ENCODE measurements around the gene LARP7.
"Not testable (repeated sequence)": the region's sequence is repeated elsewhere in the genome, so short reads cannot be mapped to it uniquely, and the experiment has no call there.

Gene LARP7

DNA sequence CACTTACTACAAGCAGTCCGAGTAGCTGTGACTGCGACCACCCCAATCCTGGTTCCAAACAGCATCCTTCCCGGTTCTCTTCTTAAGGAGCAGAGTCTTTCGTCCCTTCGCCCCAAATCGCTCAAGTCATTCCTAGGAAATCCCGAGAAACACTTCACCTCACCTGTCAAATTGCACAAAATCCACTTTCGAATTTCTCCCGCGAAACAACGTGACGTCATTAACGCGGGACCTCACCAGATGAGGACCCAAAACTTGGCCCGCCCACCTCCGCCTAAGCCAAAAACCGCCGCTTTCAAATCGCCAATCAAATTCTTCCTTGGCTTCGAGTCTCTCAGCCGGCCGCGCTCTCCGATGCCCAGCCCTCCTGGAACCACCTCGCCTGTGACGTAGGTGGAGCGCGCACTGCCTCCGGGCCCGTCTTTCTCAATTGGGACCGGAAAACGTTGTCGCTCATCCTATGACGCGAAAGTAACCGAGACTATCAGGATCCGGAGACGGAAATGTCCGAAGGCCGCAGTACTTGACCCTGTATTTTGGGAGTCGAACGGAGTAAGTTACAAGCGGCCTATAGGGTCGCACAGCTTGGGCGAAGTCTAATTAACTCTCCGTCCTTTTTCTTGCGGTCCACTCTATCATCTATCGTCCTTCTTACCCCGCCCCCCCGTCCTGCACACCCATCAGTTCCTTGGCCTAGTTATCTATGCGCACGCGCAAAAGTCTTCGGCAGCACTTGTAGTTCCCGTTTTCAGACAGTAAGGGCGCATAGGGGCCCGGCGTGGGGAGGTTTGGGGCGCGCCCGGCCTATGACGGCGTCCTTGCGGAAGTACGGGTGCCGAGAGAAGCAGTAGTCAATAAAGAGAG, at the start of gene LARP7, which contains the start of gene ZGRF1:
Gene LARP7 (plus strand): TSS at position 456 of the 864 bp plus-strand sequence. CDS start 7,527 bp downstream, outside the sequence.
Gene ZGRF1 (minus strand): TSS at position 222 of the 864 bp plus-strand sequence. CDS start 3,733 bp downstream, outside the sequence.
- DNase-seq (ENCODE audit: low read depth in 2 of 2): peak; percentile 92 to 93

DNA sequence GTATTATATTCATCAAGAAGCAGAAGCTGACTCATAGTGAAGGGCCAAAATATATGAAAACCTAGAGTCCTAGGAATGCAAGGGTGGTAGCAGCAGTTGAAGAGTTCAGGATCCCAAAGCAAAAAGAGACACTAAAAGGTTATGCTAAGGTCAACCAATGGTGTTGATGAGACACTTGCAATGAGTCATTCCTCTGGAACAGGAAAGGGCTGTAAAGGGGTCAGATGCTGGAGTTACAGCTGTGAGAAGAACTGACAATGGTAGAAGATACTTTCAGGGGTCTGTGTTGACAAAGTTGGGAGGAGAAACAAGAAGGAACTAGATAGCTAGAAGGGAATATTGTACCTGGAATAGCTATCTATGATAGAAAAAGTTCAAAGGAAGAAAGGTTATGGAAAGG, 47.7 kb upstream of the LARP7 start:
- DNase-seq (ENCODE audit: low read depth in 2 of 2): no peak

DNA sequence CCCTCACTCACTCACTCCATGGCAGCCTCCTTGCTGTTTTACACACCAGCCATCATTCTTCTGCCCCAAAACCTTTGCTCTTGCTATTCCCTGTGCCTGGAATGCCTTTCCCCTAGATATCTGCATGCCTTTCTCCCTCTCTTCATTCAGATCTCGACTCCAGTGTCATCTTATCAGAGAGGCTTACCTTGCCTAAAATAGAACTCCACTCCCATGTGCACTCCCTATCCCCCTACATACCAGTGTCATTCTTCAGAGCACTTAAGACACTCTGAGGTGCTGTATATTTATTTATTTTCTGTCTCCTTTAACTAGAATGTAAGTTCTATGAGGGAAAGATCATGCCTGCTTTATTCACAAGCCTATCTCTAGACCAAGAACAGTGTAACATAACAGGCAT, 45.4 kb upstream of the LARP7 start:
- no peak for DNase-seq (ENCODE audit: low read depth in 2 of 2)

DNA sequence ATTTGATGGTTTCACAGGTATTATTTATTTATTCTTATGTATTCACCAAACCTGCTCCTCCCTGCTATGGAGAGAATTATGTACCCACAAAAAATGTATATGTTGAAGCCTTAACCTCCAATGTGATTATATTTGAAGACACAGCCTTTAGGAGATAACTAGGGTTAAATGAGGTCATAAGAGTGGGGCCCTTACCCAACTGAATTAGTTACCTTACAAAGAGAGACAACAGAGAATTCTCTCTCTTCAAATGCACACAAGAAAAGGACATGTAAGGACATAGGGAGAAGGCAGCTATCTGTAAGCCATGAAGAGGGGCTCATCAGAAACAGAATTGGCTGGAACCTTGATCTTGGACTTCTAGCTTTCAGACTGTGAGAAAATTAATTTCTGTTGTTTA, 44.2 kb upstream of the LARP7 start:
- no peak for DNase-seq (ENCODE audit: low read depth in 2 of 2)

DNA sequence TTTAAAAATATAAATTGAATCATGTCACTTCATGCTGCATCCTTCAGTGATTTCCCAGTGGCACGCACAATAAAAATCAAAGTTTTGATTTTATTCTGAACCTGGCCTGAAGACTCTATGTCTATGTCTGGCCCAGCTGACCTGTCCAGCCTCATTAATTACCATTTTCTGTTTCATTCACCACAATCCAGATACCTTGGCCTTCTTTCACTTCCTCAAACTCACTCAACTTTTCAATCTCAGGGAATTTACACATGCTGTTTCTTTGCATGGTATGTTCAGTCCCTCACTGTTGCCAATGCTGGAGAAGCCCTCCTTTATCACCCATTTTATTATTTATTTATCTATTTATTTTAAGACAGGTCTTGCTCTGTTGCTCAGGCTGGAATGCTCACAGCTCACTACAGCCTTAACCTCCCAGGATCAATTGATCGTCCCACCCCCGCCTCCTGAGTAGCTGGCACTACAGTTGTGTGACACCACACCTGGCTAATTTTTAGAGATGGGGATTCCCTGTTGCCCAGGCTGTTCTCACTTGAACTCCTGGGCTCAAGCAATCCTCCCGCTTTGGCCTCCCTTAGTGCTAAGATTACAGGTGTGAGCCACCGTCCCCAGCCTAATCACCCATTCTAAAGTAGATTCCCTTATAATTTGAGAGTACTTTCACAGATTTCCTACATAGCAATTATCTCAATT, 43.4 kb upstream of the LARP7 start:
- DNase-seq (ENCODE audit: low read depth in 2 of 2): no peak

DNA sequence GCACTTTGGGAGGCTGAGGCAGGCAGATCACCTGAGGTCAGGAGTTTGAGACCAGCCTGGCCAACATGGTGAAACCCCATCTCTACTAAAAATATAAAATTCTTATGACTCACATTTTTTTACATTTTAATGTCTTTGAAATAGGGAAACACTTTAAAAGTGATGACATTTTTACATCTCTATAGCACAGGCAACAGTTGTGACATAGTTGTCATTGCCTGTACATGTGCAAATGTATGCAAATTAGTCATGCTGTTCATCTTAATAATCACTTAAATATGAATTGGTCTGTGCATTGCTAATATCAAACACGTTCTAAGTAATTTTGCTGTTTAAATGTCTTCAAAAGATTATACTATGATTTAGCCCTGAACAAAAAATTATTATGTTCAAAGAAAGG, 42.0 kb upstream of the LARP7 start:
- no peak for DNase-seq (ENCODE audit: low read depth in 2 of 2)

DNA sequence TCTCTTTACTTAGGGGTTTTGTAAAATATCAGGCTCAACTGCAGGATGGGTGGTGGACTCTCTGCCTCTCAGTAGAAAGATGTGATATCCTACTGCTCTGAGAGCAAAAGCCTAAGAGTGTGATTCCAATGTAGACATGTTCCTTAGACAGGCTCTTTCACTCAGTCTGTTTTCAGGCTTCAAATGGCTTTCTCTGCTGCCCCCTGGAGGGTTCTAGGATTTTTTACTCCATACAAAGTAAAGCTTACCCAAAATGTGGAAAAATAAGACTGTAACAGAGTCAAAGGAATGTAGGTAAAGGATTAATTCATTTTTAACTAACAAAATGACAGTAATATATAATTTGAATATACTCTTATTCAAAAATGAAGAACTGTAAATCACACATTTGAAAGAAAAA, 32.4 kb upstream of the LARP7 start:
- no peak for DNase-seq (ENCODE audit: low read depth in 2 of 2)

DNA sequence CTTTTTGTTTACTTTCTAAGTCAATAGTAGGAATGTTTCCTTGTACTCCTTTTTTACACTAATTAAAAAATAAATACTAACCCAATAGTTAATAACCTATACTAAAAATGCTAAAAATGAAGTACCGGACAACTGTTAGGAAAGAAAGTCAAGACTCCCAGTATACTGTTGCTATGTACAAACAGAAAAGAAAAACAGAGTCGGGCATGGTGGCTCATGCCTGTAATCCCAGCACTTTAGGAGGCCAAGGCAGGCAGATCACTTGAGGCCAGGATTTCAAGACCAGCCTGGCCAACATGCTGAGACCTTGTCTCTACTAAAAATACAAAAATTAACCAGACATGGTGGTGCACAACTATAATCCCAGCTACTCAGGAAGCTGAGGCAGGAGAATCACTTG, 24.1 kb upstream of the LARP7 start:
- not testable (repeated sequence) for DNase-seq (ENCODE audit: low read depth in 2 of 2)

DNA sequence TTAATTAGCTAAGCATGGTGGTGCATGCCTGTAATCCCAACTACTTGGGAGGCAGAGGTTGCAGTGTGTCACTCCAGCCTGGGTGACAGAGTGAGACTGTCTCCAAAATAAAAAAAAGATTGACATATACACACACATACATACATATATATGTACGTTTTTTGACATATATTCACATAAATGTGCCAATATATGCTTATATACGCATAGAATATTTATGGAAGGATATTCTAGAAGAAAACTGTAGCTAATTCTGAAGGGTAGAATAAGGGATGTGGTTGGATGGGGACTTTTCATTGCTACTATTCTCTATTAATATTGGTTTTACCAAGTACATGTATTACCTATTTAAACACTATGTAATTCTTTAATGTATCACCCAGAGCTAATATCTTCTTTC, 20.0 kb upstream of the LARP7 start:
- no peak for DNase-seq (ENCODE audit: low read depth in 2 of 2)

DNA sequence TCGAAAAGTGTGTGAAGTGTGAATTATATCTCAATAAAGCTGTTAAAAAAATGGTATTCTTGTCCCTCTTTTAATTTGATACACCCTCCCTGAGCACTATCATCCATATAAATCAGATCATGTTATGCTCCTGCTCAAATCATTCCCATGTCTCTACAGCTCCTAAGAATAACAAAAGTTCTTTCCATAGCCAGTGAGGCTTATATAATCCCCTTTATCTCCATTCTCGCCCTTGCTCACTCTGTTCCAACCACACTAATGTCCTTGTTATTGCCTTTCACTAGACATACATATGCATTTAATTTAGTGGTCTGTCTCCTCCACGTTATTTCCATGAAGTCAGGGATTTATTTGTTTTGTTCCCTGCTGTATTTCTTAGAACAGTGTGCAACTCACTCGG, 10.7 kb upstream of the LARP7 start:
- no peak for DNase-seq (ENCODE audit: low read depth in 2 of 2)

DNA sequence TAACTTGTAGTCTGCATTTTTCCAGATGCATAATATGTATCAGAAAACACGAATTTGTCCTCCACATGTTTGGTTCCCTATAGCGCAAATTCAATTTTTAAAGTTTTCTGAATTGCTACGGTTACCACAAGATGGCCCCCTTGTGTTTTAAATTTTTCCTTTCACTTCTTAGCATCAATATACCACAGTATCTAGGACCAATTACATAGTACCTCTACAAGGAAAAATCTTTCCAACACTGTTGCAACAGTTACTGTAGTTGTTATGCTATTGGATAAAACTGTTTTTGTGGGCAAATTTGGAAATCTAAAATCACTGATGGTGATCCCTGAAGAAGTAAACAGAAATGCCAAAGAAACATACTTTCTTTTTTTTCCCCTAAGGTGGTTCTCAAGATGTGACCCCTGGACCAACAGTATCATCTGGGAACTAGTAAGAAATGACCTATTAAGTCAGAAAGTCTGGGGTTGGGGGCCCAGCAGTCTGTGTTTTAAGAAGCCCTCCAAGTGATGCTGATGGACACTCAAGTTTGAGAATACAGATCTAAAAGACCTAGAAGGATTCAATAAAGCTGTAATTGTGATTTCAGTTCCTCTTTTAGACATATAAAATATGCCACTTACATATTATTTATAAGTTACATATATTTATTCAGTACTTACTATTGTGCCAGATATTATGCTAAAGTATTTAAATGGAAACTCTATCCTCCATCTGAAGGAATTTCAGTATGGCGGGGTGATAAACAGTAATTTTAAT, 3.3 kb upstream of the LARP7 start:
- no peak for DNase-seq (ENCODE audit: low read depth in 2 of 2)

DNA sequence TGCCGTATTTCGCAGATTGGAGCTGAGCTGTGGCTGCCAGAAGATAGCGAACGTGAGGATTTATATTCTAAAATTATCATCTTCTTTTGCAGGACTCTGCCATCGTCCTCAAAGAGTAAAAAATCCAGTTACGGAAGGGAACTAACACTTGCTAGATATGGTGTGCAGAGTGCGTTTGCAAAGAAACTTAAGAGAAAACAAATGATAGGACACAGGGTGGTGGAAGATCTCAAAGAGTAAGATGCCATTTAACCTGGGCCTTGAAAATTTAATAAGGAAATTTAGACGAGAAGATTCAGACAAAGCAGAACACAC, 566 bp downstream of the LARP7 start:
- DNase-seq (ENCODE audit: low read depth in 2 of 2): no peak

DNA sequence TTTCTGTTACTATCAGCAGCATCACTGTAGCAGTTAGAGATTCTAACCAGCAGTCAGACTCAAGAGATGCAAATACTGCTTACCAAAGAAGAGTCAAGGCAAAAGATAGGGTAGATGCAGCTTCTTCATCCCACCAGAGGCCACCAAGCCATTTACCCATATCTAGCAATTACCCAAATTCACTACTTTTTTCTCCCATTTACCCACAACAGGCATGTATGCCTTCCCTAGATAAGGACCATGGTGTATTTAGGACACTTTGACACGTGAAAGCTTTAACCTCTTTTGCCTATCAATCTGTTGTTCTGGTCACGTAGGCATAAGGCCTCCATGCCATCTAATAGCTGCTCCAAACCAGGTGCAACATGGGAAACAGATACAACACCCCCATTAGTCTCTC, 5.6 kb downstream of the LARP7 start:
- DNase-seq (ENCODE audit: low read depth in 2 of 2): no peak

DNA sequence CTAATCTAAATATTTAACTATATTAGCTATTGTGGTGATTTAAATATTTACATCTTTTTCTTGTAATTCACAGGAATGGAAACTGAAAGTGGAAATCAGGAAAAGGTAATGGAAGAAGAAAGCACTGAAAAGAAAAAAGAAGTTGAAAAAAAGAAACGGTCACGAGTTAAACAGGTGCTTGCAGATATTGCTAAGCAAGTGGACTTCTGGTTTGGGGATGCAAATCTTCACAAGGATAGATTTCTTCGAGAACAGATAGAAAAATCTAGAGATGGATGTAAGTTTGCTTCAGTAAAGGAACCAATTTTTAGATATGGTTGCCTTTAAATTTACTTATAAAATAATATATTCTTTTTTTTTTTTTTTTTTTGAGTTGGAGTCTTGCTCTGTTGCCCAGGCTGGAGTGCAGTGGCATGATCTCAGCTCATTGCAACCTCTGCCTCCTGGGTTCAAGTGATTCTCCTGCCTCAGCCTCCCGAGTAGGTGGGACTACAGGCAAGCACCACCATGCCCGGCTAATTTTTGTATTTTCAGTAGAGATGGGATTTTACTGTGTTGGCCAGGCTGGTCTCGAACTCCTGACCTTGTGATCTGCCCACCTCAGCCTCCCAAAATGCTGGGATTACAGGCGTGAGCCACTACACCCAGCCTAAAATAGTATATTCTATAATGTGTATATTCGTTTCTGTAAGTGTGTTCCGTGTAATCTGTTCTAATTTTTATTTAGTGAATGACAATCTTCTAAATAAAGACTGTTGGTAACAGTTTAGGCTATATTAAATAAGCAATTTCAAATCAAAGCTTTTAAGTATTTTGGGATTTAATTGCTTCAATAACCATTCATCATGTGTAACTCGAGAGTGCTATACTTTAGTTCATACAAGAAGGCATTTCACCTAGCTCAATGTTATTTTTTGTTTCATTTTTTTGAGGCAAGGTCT, 7.9 kb downstream of the LARP7 start:
- not testable (repeated sequence) for DNase-seq (ENCODE audit: low read depth in 2 of 2)

DNA sequence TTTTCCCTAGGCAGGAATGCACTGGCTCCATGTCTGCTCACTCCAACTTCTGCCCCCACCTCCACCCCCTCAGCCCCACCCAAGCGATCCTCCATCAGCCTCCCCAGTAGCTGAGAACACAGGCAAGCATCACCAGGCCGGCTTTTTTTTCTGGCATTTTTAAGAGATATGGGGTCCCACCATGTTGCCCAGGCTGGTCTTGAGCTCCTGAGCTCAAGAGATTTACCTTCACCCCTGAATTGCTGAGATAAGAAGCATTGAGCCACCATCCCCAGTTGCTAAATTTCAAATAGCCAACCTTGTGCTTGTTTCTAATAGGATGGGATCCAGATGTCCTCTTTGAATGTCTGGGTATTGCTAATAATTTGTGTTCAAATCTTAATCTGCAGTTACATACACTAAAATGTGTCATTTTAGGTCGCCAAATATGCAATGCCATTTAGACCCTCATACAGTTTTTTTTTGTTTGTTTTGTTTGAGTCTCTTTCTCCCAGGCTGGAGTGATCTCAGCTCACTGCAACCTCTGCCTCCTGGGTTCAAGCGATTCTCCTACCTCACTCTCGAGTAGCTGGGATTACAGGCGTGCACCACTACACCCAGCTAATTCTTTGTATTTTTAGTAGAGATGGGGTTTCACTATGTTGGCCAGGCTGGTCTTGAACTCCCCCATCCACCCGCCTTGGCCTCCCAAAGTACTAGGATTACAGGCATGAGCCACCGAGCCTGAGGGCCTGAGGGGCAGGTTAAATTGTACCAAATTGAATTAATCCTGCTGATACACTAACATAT, 8.8 kb downstream of the LARP7 start:
- DNase-seq (ENCODE audit: low read depth in 2 of 2): no peak

DNA sequence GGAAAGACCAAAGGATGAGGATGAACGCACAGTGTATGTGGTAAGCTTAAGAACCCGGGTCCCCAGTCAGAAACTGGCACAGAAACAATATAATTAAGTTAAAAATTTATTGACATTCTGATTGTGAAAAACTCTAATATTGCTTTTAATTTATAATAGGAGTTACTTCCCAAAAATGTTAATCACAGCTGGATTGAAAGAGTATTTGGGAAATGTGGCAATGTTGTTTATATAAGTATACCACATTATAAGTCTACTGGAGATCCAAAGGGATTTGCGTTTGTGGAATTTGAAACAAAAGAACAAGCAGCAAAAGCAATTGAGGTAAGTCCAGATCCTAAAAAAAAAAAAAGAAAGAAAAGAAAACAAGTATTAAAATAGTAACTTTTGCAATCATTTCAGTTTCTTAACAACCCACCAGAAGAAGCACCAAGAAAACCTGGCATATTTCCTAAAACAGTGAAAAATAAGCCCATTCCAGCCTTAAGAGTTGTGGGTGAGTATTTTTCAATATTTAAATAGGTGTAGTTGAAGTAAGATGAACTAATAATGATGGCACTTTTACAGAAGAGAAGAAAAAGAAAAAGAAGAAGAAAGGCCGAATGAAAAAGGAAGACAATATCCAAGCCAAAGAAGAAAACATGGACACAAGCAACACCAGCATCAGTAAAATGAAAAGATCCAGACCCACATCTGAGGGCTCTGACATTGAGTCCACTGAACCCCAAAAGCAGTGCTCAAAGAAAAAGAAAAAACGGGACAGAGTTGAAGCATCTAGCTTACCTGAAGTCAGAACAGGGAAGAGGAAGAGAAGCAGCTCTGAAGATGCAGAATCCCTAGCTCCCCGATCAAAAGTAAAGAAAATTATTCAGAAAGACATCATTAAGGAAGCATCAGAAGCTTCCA, 9.9 kb downstream of the LARP7 start:
- no peak for DNase-seq (ENCODE audit: low read depth in 2 of 2)

DNA sequence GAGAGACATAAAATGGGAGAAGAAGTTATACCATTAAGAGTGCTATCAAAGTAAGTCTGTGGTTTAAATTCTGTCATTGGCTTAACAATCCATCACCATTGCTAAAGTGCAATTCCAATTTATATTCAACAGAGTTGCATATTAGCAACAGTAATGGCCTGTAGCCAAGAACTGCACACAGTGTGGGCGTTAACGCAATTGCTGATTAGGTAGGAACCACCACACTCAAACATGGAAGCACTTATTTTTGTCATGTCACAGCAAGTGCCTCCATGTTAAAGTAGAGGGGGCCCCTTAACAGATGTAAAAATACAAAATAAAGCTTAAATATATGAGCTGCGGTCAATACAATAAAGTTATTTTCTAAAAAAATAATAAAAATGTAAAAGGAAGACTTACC, 10.8 kb downstream of the LARP7 start:
- DNase-seq (ENCODE audit: low read depth in 2 of 2): no peak

DNA sequence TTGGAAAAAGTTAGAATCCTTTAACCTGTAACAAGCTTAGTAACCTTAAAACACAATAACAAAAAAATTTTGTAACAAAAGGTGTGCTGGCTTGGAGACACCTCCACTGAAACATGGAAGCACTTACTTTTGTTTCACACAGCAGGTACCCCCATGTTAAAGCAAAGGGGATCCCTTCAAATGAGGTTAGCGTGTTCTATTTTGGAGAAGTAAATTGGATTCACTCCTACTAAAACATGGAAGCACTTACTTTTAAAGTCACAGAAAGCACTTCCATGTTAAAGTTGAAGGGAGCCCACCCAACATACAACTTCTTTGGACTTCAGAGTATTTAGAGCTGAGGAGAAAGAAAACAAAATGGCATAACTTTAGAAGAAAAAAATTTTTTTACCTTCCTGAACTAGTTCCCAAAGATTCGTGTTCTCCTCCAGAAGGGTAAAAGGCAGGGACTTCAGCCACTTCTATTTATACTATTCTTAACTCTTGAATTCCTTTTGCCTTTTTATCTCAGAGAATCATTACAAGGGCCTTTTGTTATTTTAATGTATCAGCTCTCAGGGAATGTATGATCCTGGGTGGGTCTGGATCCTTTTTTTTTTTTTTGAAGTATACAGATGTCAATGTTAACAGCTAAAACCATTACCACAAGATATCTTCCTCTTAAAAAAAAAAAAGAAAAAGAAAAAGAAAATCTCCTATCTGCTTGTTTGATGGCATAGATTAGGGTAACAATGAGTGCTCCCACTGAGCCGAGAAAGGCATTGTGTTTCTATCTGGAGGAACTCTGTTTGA, 11.5 kb downstream of the LARP7 start:
- DNase-seq (ENCODE audit: low read depth in 2 of 2): no peak

DNA sequence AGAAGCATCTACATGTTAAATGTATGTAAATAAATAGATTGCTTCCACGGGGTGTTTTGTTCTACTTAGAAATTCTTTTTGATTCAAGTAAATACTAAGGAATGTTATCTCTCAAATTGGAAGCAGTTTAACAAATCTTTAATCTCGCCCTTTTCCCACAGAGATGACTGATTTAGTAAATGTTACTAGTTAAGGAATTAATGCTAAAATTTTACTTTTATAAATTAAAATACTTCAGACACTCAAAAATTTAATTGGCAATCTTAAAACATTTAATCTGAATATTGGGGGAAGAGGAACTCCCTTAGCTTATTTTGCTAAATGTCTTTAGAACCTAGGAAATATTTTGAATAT, 12.1 kb downstream of the LARP7 start:
- no peak for DNase-seq (ENCODE audit: low read depth in 2 of 2)

All from stimulated activated CD4-positive, alpha-beta T cell treated with anti-CD3 and anti-CD28 coated beads, Interleukin-1b, Interleukin-23, amount 100 ng/mL, for 1 hour (primary cell).